Measurements from ENCODE around the gene TINCR. TPM values are rescaled to one million over a fixed set of nuclear protein-coding genes. Genes with fewer than 3 reads are reported as not detected.
"Not testable (repeated sequence)": the region's sequence is repeated elsewhere in the genome, so short reads cannot be mapped to it uniquely, and the experiment has no call there.

Gene TINCR
- polyA plus RNA-seq (2013, experiment 1 of 2), result 0.63 TPM
- polyA plus RNA-seq (2013, experiment 2 of 2), result 0.56 TPM

DNA sequence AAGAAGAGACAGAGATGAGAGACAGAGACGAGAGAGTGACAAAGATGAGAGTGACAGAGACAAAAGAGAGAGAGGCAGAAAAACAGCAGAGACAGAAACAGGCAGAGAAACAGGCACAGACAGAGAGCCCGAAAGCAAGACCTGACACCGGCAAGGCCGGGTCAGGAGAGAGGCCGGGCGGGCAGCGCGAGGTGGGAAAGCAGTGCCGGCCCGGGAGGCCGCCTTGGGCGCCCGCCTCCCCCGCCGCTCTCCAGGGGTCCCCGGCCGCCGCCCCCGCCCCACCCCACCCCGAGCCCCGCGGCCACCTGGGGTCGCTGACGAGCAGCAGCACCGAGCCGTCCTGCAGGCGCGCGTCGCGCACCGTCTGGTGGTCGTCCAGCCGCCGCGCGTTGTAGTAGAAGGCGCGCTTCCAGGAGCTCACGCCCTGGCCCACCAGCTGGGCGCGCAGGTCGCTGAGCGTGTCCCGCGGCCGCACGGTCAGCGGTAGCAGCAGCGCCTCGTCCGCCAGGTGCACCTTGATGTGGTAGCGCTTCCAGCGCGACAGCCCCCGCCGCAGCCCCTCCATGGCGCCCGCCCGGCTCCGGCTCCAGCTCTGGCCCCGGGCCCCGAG is at the start of gene TINCR:
Gene TINCR (minus strand): TSS at position 594 of the 610 bp plus-strand sequence.
- Histone ChIP-seq H3K4me3 (ENCODE audit: extremely low read depth, insufficient read depth, low read length, poor library complexity, severe bottlenecking) (peak within 1 kb of the TSS; percentile 8), H3K4me1 (ENCODE audit: control insufficient read depth, insufficient read depth, low read length, poor library complexity, severe bottlenecking) (peaks cover 3% of the 10 kb centered on the region)

DNA sequence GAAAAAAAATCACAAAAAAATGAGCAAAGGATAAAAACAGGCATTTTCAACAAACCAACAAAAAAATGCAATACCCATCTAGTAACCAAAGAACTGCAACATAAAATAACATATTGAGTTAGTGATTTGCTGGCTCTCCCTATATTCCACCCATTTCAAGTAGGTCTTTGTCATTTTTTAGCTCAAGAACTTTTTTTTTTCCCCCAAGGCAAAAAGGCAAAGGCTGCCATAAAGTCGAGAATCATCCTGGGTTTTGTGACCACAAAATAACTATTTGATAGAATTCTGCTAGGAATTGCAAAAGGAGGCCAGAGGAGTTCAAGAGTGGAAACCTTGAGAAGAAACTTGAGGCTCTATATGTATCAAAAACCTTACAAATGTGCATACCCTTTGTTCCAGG is 49.3 kb upstream of the TINCR start:
- peaks cover 94% of the 10 kb centered on the region for H3K36me3 ChIP-seq (ENCODE audit: control insufficient read depth, insufficient read depth, low read length)
- WGBS, 2 experiments (ENCODE audit: insufficient coverage in 2 of 2), result 100% methylated on average over 1 of the region's 1 CpG; no CpG with 5 or more reads in 1 of the 2 experiments

More for the DNA sequence above, at the start of gene TINCR:
- Histone ChIP-seq H3K36me3 (ENCODE audit: control insufficient read depth, insufficient read depth, low read length) (no peaks in the 10 kb centered on the region), H3K9me3 (ENCODE audit: control insufficient read depth, low read length) (no peaks in the 10 kb centered on the region), H3K27ac (ENCODE audit: low read depth, low read length, severe bottlenecking) (no peak within 1 kb of the TSS)
- WGBS, 2 experiments (ENCODE audit: insufficient coverage in 2 of 2), result 5 to 10% methylated on average over 39 to 60 of the region's 63 CpGs

DNA sequence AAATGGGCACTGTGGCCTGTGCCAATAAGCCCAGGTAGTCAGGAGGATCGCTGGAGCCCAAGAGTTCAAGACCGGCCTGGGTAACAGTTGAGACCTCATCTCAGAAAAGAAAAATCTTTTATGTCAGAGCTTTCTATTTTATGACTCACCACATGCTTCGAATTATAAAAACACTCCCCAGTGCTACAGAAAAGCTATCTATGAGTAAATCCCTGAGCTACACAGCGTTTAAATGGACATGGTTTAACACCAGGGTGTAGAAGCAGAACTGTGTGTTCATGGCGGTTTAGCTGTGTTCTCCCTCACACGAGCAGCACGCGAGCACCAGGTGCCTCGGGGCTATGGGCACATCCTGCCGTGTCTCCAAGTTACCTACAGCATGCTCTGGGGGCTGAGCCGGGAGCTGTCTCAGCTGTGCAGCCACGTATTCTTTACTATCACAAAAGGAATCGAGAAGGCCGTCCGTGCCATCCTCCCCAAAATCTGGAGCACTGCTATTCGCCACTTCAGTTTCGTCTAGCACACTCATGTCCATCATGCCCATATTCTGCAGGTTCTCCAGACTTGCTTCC is 48.1 kb upstream of the TINCR start:
- H3K4me3 ChIP-seq (ENCODE audit: extremely low read depth, insufficient read depth, low read length, poor library complexity, severe bottlenecking), result no peak overlapping the region
- peaks cover 5% of the 10 kb centered on the region for H3K4me1 ChIP-seq (ENCODE audit: control insufficient read depth, insufficient read depth, low read length, poor library complexity, severe bottlenecking)
- no peak overlapping the region for H3K27ac ChIP-seq (ENCODE audit: low read depth, low read length, severe bottlenecking)
- H3K9me3 ChIP-seq (ENCODE audit: control insufficient read depth, low read length), result no peaks in the 10 kb centered on the region
- H3K36me3 ChIP-seq (ENCODE audit: control insufficient read depth, insufficient read depth, low read length), result peaks cover 93% of the 10 kb centered on the region
- 95 to 98% methylated on average over 16 of the region's 17 CpGs for WGBS, 2 experiments (ENCODE audit: insufficient coverage in 2 of 2)

More for the DNA sequence above, 49.3 kb upstream of the TINCR start:
- no peak overlapping the region for H3K27ac ChIP-seq (ENCODE audit: low read depth, low read length, severe bottlenecking)
- H3K9me3 ChIP-seq (ENCODE audit: control insufficient read depth, low read length), result no peaks in the 10 kb centered on the region
- H3K4me1 ChIP-seq (ENCODE audit: control insufficient read depth, insufficient read depth, low read length, poor library complexity, severe bottlenecking), result peaks cover 7% of the 10 kb centered on the region
- H3K4me3 ChIP-seq (ENCODE audit: extremely low read depth, insufficient read depth, low read length, poor library complexity, severe bottlenecking), result no peak overlapping the region

DNA sequence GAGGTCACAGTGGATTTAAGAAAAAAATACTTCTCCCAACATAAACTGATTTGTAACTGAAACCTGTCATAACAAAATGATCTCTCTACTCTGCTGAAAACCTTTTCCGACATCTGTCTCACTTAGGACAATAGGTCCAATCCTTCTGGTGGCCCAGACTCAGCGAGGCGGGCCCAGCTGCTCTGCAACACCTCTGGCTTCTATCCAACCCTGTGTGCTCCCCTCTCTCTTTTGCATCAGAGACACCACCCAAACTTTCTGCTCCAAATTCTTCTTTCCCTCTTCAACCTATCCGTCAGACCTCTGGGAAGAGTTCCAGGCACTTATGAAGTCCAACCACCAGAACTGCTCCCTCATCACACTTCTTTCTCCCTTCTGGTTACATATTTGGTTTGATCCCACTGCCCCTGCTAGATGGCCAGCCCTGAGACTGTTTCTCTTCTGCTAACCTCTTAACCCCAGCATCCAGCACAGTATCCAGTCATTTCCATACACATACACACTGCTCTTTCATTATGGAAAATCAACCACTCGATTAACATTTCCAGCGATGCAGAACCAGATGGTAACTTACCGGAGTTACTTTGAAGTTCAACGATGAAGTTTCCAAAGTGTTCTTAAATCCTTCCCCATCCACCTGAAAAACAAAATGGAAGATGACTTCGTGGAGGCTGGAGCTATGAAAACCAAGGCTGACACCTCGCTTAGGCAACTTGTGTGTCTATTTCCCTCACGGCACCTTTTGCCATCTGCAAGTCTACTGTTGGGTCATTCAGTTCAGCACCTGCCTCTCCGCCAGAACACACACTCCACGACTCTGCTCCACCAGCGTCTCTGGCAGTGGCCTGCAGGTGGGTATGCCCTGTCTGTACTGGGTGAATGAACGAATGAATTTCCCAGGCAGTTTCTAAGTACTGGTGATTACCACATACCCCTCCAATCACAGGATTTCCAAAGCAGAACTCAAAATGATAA is 45.4 kb upstream of the TINCR start:
- Histone ChIP-seq H3K9me3 (ENCODE audit: control insufficient read depth, low read length) (no peaks in the 10 kb centered on the region), H3K4me1 (ENCODE audit: control insufficient read depth, insufficient read depth, low read length, poor library complexity, severe bottlenecking) (no peaks in the 10 kb centered on the region), H3K27ac (ENCODE audit: low read depth, low read length, severe bottlenecking) (no peak overlapping the region), H3K36me3 (ENCODE audit: control insufficient read depth, insufficient read depth, low read length) (peaks cover 91% of the 10 kb centered on the region), H3K4me3 (ENCODE audit: extremely low read depth, insufficient read depth, low read length, poor library complexity, severe bottlenecking) (no peak overlapping the region)
- 95 to 99% methylated on average over 12 to 15 of the region's 15 CpGs for WGBS, 2 experiments (ENCODE audit: insufficient coverage in 2 of 2)

DNA sequence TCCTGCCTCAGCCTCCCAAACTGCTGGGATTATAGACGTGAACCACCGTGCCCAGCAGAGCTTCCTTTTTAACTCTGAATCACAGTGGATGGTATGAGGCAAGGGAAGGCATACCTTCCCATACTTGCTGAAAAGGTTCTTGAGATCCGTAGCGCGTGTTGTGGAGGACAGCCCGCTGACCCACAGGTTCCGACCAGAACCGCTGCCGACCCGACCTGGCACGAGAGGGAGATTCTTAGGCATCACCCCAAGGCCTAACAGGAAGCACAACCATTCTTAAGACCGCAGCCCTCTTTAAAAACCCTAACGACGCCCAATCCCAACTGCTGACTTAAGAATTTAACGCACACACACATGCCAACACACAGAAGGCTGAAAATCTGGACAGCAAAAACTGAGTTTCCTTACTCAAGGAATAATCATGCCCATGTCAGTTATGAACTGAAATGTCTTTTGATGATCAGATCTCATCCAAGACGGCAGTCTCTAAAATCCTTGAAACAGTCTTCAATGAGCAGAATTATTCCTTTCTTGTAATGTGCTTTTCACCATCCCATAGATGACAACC is 42.2 kb upstream of the TINCR start:
- H3K4me3 ChIP-seq (ENCODE audit: extremely low read depth, insufficient read depth, low read length, poor library complexity, severe bottlenecking), result no peak overlapping the region
- no peaks in the 10 kb centered on the region for H3K4me1 ChIP-seq (ENCODE audit: control insufficient read depth, insufficient read depth, low read length, poor library complexity, severe bottlenecking)
- H3K9me3 ChIP-seq (ENCODE audit: control insufficient read depth, low read length), result no peaks in the 10 kb centered on the region
- peaks cover 90% of the 10 kb centered on the region for H3K36me3 ChIP-seq (ENCODE audit: control insufficient read depth, insufficient read depth, low read length)
- 92 to 96% methylated on average over 15 to 16 of the region's 16 CpGs for WGBS, 2 experiments (ENCODE audit: insufficient coverage in 2 of 2)
- H3K27ac ChIP-seq (ENCODE audit: low read depth, low read length, severe bottlenecking), result no peak overlapping the region

DNA sequence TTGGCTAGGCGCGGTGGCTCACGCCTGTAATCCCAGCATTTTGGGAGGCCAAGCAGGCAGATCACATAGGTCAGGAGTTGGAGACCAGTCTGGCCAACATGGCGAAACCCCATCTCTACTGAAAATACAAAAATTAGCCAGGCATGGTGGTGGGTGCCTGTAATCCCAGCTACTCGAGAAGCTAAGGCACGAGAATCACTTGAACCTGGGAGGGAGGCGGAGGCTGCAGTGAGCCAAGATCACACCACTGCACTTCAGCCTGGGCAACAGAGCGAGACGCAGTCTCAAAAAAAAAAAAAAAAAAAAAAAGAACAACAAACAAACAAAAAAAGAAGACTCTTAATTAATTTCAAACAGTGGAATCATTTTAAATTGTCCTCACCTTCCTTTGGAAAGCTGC is 41.0 kb upstream of the TINCR start:
- H3K4me3 ChIP-seq (ENCODE audit: extremely low read depth, insufficient read depth, low read length, poor library complexity, severe bottlenecking); H3K4me1 ChIP-seq (ENCODE audit: control insufficient read depth, insufficient read depth, low read length, poor library complexity, severe bottlenecking); H3K27ac ChIP-seq (ENCODE audit: low read depth, low read length, severe bottlenecking); H3K9me3 ChIP-seq (ENCODE audit: control insufficient read depth, low read length): not testable (repeated sequence)
- H3K36me3 ChIP-seq (ENCODE audit: control insufficient read depth, insufficient read depth, low read length), result peaks cover 90% of the 10 kb centered on the region
- WGBS, 2 experiments (ENCODE audit: insufficient coverage in 2 of 2), result 94 to 100% methylated on average over 3 to 6 of the region's 9 CpGs

DNA sequence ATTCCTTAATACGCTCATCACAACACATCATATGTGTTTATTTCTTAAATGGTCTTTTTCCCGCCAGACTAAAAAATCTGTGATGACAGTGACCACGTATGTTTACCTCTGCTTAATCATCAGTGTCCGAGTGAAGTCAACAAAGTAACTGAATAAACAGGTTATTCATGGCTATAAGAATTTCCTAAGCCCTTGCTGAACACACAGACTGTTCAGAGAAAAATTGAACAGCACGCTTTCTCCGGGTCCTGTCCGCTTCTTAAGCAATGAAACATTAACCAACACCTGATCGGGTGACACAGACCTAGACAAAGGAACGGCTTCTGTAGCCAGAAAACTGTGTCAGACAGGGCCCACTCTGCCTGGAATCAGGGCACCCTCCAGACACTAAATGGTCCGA is 40.5 kb upstream of the TINCR start:
- no peak overlapping the region for H3K27ac ChIP-seq (ENCODE audit: low read depth, low read length, severe bottlenecking)
- H3K4me1 ChIP-seq (ENCODE audit: control insufficient read depth, insufficient read depth, low read length, poor library complexity, severe bottlenecking), result no peaks in the 10 kb centered on the region
- 96 to 97% methylated on average over 10 of the region's 10 CpGs for WGBS, 2 experiments (ENCODE audit: insufficient coverage in 2 of 2)
- H3K9me3 ChIP-seq (ENCODE audit: control insufficient read depth, low read length), result no peaks in the 10 kb centered on the region
- no peak overlapping the region for H3K4me3 ChIP-seq (ENCODE audit: extremely low read depth, insufficient read depth, low read length, poor library complexity, severe bottlenecking)
- peaks cover 90% of the 10 kb centered on the region for H3K36me3 ChIP-seq (ENCODE audit: control insufficient read depth, insufficient read depth, low read length)

DNA sequence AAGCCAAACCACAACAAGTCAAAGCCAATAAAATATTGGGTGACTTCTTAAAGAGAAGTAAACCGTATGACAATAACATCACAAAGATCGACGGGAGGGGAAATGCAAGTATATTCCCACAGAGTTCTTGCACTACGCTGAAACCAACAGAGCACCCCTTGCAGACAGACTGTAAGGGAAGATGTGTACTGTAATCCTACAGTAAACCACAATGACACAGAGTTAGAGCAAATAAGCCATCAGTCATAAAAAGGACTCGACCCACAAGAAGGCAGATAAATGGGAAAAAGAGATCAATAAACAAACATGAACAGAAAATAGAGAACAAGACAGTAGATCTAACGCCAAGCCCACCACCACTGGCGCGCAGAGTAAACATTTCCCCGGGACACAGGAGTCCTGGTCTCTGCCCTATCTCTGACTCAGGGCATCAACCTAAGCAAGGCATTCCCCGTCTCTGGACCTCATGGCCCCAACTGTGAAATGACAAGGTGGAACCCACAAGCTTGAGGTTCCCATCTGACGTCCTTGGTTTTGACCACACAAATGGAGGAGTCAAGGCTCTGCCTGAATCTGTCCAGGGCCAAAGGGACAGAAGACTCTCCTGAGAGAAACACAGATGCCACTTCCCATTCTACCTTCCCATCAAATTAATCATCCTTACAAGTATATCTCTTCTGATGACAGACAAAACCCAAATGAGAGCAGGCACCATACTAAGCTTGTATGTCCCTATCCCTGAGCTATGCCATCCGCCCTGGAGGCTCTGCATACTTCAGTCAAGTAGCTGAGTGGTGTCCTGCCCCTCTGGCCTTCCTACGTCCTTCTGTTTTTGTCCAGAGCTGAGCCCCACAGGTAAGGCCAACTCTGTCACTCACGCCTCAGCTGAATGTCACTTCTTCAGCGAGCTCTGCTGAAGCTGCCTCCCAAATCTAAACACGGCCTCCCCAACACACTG is 39.8 kb upstream of the TINCR start:
- Histone ChIP-seq H3K9me3 (ENCODE audit: control insufficient read depth, low read length) (no peaks in the 10 kb centered on the region), H3K4me1 (ENCODE audit: control insufficient read depth, insufficient read depth, low read length, poor library complexity, severe bottlenecking) (no peaks in the 10 kb centered on the region), H3K27ac (ENCODE audit: low read depth, low read length, severe bottlenecking) (no peak overlapping the region), H3K4me3 (ENCODE audit: extremely low read depth, insufficient read depth, low read length, poor library complexity, severe bottlenecking) (no peak overlapping the region), H3K36me3 (ENCODE audit: control insufficient read depth, insufficient read depth, low read length) (peaks cover 90% of the 10 kb centered on the region)
- 96 to 98% methylated on average over 10 to 13 of the region's 16 CpGs for WGBS, 2 experiments (ENCODE audit: insufficient coverage in 2 of 2)

DNA sequence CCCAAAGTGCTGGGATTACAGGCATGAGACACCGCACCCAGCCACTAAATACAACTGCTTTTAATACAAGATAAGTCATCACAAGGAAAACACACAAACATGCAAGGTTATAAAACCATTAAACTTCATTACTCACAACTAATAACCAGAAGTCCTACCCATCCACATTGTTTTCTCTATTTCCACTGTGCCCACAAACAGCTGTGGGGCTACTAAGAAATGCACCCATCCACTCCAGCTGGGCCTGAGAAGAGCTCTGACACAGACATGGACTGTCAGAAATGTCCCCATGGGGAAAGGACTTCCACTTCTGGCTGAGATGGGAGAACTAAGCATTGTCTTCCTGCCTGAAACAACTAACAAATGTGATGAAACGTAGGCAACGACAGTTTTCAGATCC is 37.6 kb upstream of the TINCR start:
- 93 to 100% methylated on average over 3 of the region's 3 CpGs for WGBS, 2 experiments (ENCODE audit: insufficient coverage in 2 of 2)
- H3K36me3 ChIP-seq (ENCODE audit: control insufficient read depth, insufficient read depth, low read length), result peaks cover 92% of the 10 kb centered on the region
- no peaks in the 10 kb centered on the region for H3K4me1 ChIP-seq (ENCODE audit: control insufficient read depth, insufficient read depth, low read length, poor library complexity, severe bottlenecking)
- H3K9me3 ChIP-seq (ENCODE audit: control insufficient read depth, low read length), result no peaks in the 10 kb centered on the region
- H3K27ac ChIP-seq (ENCODE audit: low read depth, low read length, severe bottlenecking), result no peak overlapping the region
- H3K4me3 ChIP-seq (ENCODE audit: extremely low read depth, insufficient read depth, low read length, poor library complexity, severe bottlenecking), result no peak overlapping the region

DNA sequence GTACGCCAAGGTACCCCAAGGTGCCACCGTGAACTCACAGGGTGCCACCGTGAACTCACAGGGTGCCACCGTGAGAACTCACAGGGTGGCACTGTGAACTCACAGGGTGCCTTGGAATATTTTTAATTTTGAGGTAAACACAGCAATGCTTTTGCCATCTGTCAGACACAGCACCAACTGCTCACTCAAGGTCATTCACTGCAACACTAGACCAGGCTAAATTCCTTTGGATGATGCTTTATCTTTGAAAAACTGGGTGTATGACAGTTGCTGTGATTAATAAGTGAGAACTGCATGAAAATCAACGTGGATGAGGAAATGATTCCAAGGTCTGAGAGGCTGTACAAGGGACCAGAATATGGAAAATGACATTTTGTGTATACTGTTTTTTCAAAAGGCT is 35.9 kb upstream of the TINCR start:
- Histone ChIP-seq H3K36me3 (ENCODE audit: control insufficient read depth, insufficient read depth, low read length) (peaks cover 94% of the 10 kb centered on the region), H3K9me3 (ENCODE audit: control insufficient read depth, low read length) (no peaks in the 10 kb centered on the region), H3K27ac (ENCODE audit: low read depth, low read length, severe bottlenecking) (no peak overlapping the region), H3K4me3 (ENCODE audit: extremely low read depth, insufficient read depth, low read length, poor library complexity, severe bottlenecking) (no peak overlapping the region), H3K4me1 (ENCODE audit: control insufficient read depth, insufficient read depth, low read length, poor library complexity, severe bottlenecking) (no peaks in the 10 kb centered on the region)
- 89 to 95% methylated on average over 4 to 5 of the region's 5 CpGs for WGBS, 2 experiments (ENCODE audit: insufficient coverage in 2 of 2)
